ENCODE results near the gene MAOA.

Gene MAOA

GRCh38 chrX:43735957-43736356 is 79.9 kb downstream of the MAOA start:
- TF ChIP-seq, protein P1, sequence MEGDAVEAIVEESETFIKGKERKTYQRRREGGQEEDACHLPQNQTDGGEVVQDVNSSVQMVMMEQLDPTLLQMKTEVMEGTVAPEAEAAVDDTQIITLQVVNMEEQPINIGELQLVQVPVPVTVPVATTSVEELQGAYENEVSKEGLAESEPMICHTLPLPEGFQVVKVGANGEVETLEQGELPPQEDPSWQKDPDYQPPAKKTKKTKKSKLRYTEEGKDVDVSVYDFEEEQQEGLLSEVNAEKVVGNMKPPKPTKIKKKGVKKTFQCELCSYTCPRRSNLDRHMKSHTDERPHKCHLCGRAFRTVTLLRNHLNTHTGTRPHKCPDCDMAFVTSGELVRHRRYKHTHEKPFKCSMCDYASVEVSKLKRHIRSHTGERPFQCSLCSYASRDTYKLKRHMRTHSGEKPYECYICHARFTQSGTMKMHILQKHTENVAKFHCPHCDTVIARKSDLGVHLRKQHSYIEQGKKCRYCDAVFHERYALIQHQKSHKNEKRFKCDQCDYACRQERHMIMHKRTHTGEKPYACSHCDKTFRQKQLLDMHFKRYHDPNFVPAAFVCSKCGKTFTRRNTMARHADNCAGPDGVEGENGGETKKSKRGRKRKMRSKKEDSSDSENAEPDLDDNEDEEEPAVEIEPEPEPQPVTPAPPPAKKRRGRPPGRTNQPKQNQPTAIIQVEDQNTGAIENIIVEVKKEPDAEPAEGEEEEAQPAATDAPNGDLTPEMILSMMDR (IDR thresholded peaks at IDR 0.05; ENCODE audit: insufficient read depth, low read length, poor library complexity, severe bottlenecking), result no peak
- no peak for DNase-seq (ENCODE audit: extremely low read depth, insufficient read length)
- Histone ChIP-seq H3K27me3 (replicated peaks; ENCODE audit: control insufficient read depth, insufficient read depth, low read length) (no peaks in the 10 kb centered on the region), H3K4me3 (replicated peaks; ENCODE audit: low read depth, low read length) (no peak overlapping the region), H3K36me3 (ENCODE audit: control insufficient read depth, insufficient read depth, low read length) (no peaks in the 10 kb centered on the region)

DNA sequence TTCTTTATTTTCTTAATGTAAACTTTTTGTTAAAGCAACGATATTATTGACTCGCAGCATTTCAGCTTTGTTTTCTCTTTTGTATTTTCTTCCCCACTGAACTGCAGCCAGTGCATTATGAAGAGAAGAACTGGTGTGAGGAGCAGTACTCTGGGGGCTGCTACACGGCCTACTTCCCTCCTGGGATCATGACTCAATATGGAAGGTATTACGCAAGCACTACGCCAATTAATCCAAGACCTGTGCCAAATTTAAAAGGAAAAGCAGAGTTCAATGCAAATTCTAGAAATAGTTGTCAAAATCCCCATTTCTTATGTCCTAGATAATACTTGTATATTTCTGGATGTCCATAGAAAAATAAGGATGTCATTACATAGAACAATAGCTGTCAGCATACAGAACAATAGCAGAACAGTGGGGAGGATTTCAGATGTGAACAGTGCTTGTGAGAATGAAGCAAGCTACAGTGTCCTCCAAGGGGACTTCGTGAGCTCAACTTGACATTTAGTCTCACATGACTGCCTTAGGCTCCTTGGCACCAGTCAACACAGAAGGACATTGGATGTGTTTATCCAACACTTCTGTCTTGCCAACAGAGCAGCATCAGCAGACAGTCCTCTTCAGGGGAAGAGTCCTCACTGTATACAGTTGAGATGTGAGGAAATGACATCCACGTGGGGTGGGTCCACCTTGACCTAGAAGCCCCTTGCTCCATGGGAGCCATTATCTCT is 85.9 kb downstream of the MAOA start:
- Histone ChIP-seq H3K4me3 (replicated peaks; ENCODE audit: low read depth, low read length) (no peak overlapping the region), H3K36me3 (ENCODE audit: control insufficient read depth, insufficient read depth, low read length) (no peaks in the 10 kb centered on the region), H3K27me3 (replicated peaks; ENCODE audit: control insufficient read depth, insufficient read depth, low read length) (no peaks in the 10 kb centered on the region)
- TF ChIP-seq, protein P1 (IDR thresholded peaks at IDR 0.05; ENCODE audit: insufficient read depth, low read length, poor library complexity, severe bottlenecking), result no peak
- DNase-seq (ENCODE audit: extremely low read depth, insufficient read length), result no peak

DNA sequence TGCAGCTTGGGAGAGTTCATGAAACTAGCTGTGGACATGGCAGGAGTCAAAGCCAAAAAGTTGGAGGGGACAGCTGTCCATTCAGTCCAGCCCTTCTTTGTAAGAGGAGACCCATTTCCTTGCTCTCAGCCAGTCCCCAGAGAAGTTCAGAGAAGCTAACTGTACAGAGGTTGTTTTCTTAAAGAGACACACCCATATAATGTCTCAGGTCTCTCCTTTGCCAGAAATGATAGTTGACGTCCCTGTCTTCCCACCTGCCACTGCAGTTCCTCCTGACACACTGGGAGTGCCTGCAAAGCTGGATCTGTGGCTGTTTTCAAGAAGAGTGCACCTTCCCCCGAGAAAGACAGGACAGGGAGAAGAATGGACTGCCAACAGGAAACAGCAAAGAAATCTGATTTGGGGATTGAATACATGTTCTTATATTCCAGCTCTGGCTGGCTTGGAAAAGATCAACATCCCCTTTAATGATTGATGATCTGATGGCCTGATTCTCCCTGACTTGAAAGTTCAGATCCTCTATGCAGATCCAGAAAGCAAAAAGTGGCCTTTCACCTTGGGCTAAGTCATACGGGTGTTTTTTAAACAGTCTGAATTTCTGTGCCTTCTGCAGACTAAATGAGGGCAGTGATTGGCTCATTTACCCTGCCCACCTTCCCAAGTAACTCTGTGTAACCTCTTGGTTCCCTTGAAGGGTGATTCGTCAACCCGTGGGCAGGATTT is 87.2 kb downstream of the MAOA start:
- Histone ChIP-seq H3K36me3 (ENCODE audit: control insufficient read depth, insufficient read depth, low read length) (no peaks in the 10 kb centered on the region), H3K27me3 (replicated peaks; ENCODE audit: control insufficient read depth, insufficient read depth, low read length) (no peaks in the 10 kb centered on the region), H3K4me3 (replicated peaks; ENCODE audit: low read depth, low read length) (no peak overlapping the region)
- DNase-seq (ENCODE audit: extremely low read depth, insufficient read length), result no peak
- TF ChIP-seq, protein P1 (IDR thresholded peaks at IDR 0.05; ENCODE audit: insufficient read depth, low read length, poor library complexity, severe bottlenecking), result no peak

GRCh38 chrX:43744284-43744683 is 88.2 kb downstream of the MAOA start:
- no peaks in the 10 kb centered on the region for H3K36me3 ChIP-seq (ENCODE audit: control insufficient read depth, insufficient read depth, low read length)
- H3K27me3 ChIP-seq (replicated peaks; ENCODE audit: control insufficient read depth, insufficient read depth, low read length), result no peaks in the 10 kb centered on the region
- no peak for DNase-seq (ENCODE audit: extremely low read depth, insufficient read length)
- H3K4me3 ChIP-seq (replicated peaks; ENCODE audit: low read depth, low read length), result no peak overlapping the region
- TF ChIP-seq, protein P1 (IDR thresholded peaks at IDR 0.05; ENCODE audit: insufficient read depth, low read length, poor library complexity, severe bottlenecking), result no peak

DNA sequence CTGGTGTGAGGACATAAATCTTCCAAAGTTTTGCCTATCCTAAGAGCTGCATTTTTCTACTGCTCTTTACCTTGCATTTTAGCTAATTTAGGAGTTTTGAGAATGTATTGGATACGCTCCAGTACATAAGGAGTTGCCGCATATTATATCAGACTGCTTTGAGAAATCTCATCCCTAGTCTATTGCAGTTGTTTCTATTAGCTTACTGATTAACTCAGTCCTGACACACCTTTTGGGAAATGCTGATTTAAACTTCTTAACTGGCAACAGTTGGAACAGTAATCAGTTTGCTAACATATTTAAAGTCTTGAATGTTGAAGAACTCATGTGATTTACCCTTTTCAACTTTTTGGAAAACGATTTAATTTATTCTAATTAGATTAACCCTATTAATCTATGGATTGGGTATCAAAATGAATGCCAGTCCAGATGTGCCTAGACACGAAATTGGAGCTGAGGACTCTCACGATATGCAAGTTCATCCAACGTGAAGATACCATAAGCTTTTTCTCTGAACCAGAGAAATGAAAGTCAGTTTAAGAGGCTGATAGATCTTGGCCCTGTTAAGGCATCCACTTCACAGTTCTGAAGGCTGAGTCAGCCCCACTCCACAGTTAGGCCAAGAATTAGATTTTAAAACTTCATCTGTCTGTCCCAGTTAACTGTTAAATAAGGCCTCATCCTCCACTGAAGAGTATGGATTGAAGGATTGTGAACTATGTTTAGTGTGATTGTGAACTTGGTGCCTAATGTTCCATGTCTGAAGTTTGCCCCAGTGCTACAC is 90.0 kb downstream of the MAOA start:
- no peak for DNase-seq (ENCODE audit: extremely low read depth, insufficient read length)
- H3K36me3 ChIP-seq (ENCODE audit: control insufficient read depth, insufficient read depth, low read length), result no peaks in the 10 kb centered on the region
- TF ChIP-seq, protein P1 (IDR thresholded peaks at IDR 0.05; ENCODE audit: insufficient read depth, low read length, poor library complexity, severe bottlenecking), result no peak
- no peaks in the 10 kb centered on the region for H3K27me3 ChIP-seq (replicated peaks; ENCODE audit: control insufficient read depth, insufficient read depth, low read length)
- H3K4me3 ChIP-seq (replicated peaks; ENCODE audit: low read depth, low read length), result no peak overlapping the region

All from GM06990 (cell line).